Fibroblast of mammary gland (primary cell): Measurements from ENCODE around the gene PIK3AP1.

Experiments
- DNase-seq: peaks from one replicate; pipeline ENCODE4 v3.0.0-alpha.2; 2010; ENCODE audit warnings: low read depth
- H3K4me3 ChIP-seq: 2 replicates; pipeline ENCODE4 v1.5.1; 2011; ENCODE audit warnings: low read depth, mild to moderate bottlenecking, low read length, moderate library complexity; ENCODE audit not compliant: control insufficient read depth
- CTCF ChIP-seq: conservative IDR thresholded peaks from 2 replicates; pipeline ENCODE4 v1.5.1; 2011; ENCODE audit warnings: low read depth, low read length, inconsistent platforms; ENCODE audit not compliant: control insufficient read depth, insufficient read depth

Gene PIK3AP1

GRCh38 chr10:96657385-96657784, 62.9 kb downstream of the PIK3AP1 start:
- TF ChIP-seq CTCF, result no peak
- H3K4me3 ChIP-seq, result no peak overlapping the region
- no peak for DNase-seq

GRCh38 chr10:96656839-96657238, 63.5 kb downstream of the PIK3AP1 start:
- no peak overlapping the region for H3K4me3 ChIP-seq
- no peak for TF ChIP-seq CTCF
- no peak for DNase-seq

GRCh38 chr10:96656198-96656577, 64.1 kb downstream of the PIK3AP1 start:
- DNase-seq, result no peak
- TF ChIP-seq CTCF, result no peak
- no peak overlapping the region for H3K4me3 ChIP-seq

- no peak overlapping the region for H3K4me3 ChIP-seq
- TF ChIP-seq CTCF, result no peak
- DNase-seq, result no peak
Observed at GRCh38 chr10:96655461-96656197, 64.7 kb downstream of the PIK3AP1 start.

GRCh38 chr10:96651998-96652431, 68.3 kb downstream of the PIK3AP1 start:
- no peak for TF ChIP-seq CTCF
- no peak overlapping the region for H3K4me3 ChIP-seq
- DNase-seq, result no peak

GRCh38 chr10:96650958-96651357, 69.4 kb downstream of the PIK3AP1 start:
- DNase-seq, result no peak
- no peak for TF ChIP-seq CTCF
- no peak overlapping the region for H3K4me3 ChIP-seq
